SK-N-SH treated with all-trans-retinoic acid at 6 μM for 48 hours (cell line): ENCODE results near the gene MESD.

ENCODE experiments used
- ATAC-seq: fragments of 200-7000 bp; cut with Tn5 transposase; 3 replicates; pipeline ENCODE4 v1.9.1; 2020; ENCODE audit warnings: mild to moderate bottlenecking, moderate library complexity
- ARNTL ChIP-seq: fragments of 450-650 bp; formaldehyde crosslinking; IDR thresholded peaks from 2 replicates; pipeline ENCODE4 v1.5.0; 2020; ENCODE audit warnings: low read depth, mild to moderate bottlenecking, moderate library complexity, borderline replicate concordance
- BACH2 ChIP-seq: fragments of 250-450 bp; sonication (Bioruptor Pico); IDR thresholded peaks from 2 replicates; pipeline ENCODE4 v1.9.0; 2021; ENCODE audit warnings: mild to moderate bottlenecking, borderline replicate concordance
- CREB5 ChIP-seq: fragments of 250-450 bp; sonication (Bioruptor Pico); IDR thresholded peaks from 2 replicates; pipeline ENCODE4 v1.5.1; 2020; ENCODE audit warnings: low read depth, mild to moderate bottlenecking, moderate library complexity
- CSDC2 ChIP-seq: fragments of 250-450 bp; sonication (Bioruptor Pico); IDR thresholded peaks from 2 replicates; pipeline ENCODE4 v1.5.0; 2020; ENCODE audit warnings: mild to moderate bottlenecking, moderate library complexity
- CSRNP3 ChIP-seq: fragments of 250-450 bp; sonication (Bioruptor Pico); IDR thresholded peaks from 2 replicates; pipeline ENCODE4 v1.5.1; 2021; ENCODE audit warnings: mild to moderate bottlenecking, moderate library complexity
- ESRRG ChIP-seq: fragments of 250-450 bp; sonication (Bioruptor Pico); IDR thresholded peaks from 2 replicates; pipeline ENCODE4 v1.6.1; 2021; ENCODE audit warnings: mild to moderate bottlenecking
- GLIS3 ChIP-seq: fragments of 250-450 bp; sonication (Bioruptor Pico); IDR thresholded peaks from 2 replicates; pipeline ENCODE4 v1.5.0; 2020; ENCODE audit warnings: mild to moderate bottlenecking, moderate library complexity
- ISL1 ChIP-seq: fragments of 250-450 bp; sonication (Bioruptor Pico); IDR thresholded peaks from 2 replicates; pipeline ENCODE4 v2.1.2; 2022; ENCODE audit warnings: mild to moderate bottlenecking, moderate library complexity
- OSR1 ChIP-seq: fragments of 250-450 bp; sonication (Bioruptor Pico); IDR thresholded peaks from 2 replicates; pipeline ENCODE4 v1.8.0; 2022; ENCODE audit warnings: moderate library complexity, mild to moderate bottlenecking, inconsistent platforms
- POU6F1 ChIP-seq: fragments of 250-450 bp; sonication (Bioruptor Pico); IDR thresholded peaks from 2 replicates; pipeline ENCODE4 v1.8.0; 2021; ENCODE audit warnings: low read depth, mild to moderate bottlenecking, moderate library complexity, borderline replicate concordance
- PPARA ChIP-seq: fragments of 250-450 bp; sonication (Bioruptor Pico); IDR thresholded peaks from 2 replicates; pipeline ENCODE4 v1.5.0; 2020; ENCODE audit warnings: mild to moderate bottlenecking, borderline replicate concordance
- SNAI2 ChIP-seq: fragments of 250-450 bp; sonication (Bioruptor Pico); IDR thresholded peaks from 2 replicates; pipeline ENCODE4 v1.5.0; 2020; ENCODE audit warnings: mild to moderate bottlenecking, moderate library complexity
- TCF4 ChIP-seq: fragments of 250-450 bp; sonication (Bioruptor Pico); IDR thresholded peaks from 2 replicates; pipeline ENCODE4 v1.8.0; 2021; ENCODE audit warnings: mild to moderate bottlenecking, moderate library complexity, borderline replicate concordance
- TOX ChIP-seq: fragments of 250-450 bp; sonication (Bioruptor Pico); IDR thresholded peaks from 2 replicates; pipeline ENCODE4 v1.8.0; 2021; ENCODE audit warnings: mild to moderate bottlenecking, moderate library complexity, borderline replicate concordance
- TSHZ2 ChIP-seq: fragments of 250-450 bp; sonication (Bioruptor Pico); IDR thresholded peaks from 2 replicates; pipeline ENCODE4 v1.5.0; 2020; ENCODE audit warnings: mild to moderate bottlenecking, moderate library complexity
- ZC3H10 ChIP-seq: fragments of 250-450 bp; sonication (Bioruptor Pico); IDR thresholded peaks from 2 replicates; pipeline ENCODE4 v1.5.1; 2021; ENCODE audit warnings: mild to moderate bottlenecking, moderate library complexity
- ZFP3 ChIP-seq: fragments of 250-450 bp; sonication (Bioruptor Pico); IDR thresholded peaks from 2 replicates; pipeline ENCODE4 v1.5.0; 2020; ENCODE audit warnings: mild to moderate bottlenecking, moderate library complexity
- ZFP30 ChIP-seq: fragments of 450-650 bp; formaldehyde crosslinking; IDR thresholded peaks from 2 replicates; pipeline ENCODE4 v1.5.0; 2022; ENCODE audit warnings: mild to moderate bottlenecking, moderate library complexity
- ZNF565 ChIP-seq: fragments of 450-650 bp; formaldehyde crosslinking; conservative IDR thresholded peaks from 2 replicates; pipeline ENCODE4 v1.5.0; 2020; ENCODE audit warnings: low read depth, mild to moderate bottlenecking, moderate library complexity
- ZNF70 ChIP-seq: fragments of 450-650 bp; formaldehyde crosslinking; IDR thresholded peaks from 2 replicates; pipeline ENCODE4 v1.5.0; 2020; ENCODE audit warnings: mild to moderate bottlenecking, moderate library complexity
- ZNF8 ChIP-seq: fragments of 450-650 bp; formaldehyde crosslinking; IDR thresholded peaks from 2 replicates; pipeline ENCODE4 v1.5.0; 2020; ENCODE audit warnings: mild to moderate bottlenecking, moderate library complexity

The MESD gene

GRCh38 chr15:80902298-80902801 is 87.3 kb downstream of the MESD start:
- ATAC-seq = no peak
- TF ChIP-seq GLIS3 (CRISPR knock-in tag) = no peak
- no peak for TF ChIP-seq PPARA (CRISPR knock-in tag)
- TF ChIP-seq CREB5 (CRISPR knock-in tag) = no peak
- no peak for TF ChIP-seq ZFP30 (CRISPR knock-in tag)
- TF ChIP-seq ZNF565 (CRISPR knock-in tag) = no peak
- TF ChIP-seq TCF4 (CRISPR knock-in tag) = no peak
- TF ChIP-seq ZC3H10 = no peak
- no peak for TF ChIP-seq ISL1 (CRISPR knock-in tag)
- TF ChIP-seq ZNF70 (CRISPR knock-in tag) = no peak
- TF ChIP-seq ZFP3 (CRISPR knock-in tag) = no peak
- no peak for TF ChIP-seq TSHZ2 (CRISPR knock-in tag)
- no peak for TF ChIP-seq ESRRG (CRISPR knock-in tag)
- no peak for TF ChIP-seq OSR1 (CRISPR knock-in tag)
- TF ChIP-seq TOX (CRISPR knock-in tag) = no peak
- no peak for TF ChIP-seq POU6F1
- TF ChIP-seq CSRNP3 = no peak
- TF ChIP-seq CSDC2 = no peak
- no peak for TF ChIP-seq BACH2
- TF ChIP-seq ZNF8 (CRISPR knock-in tag) = no peak

- ATAC-seq = no peak
- TF ChIP-seq TOX (CRISPR knock-in tag) (no peak), ESRRG (CRISPR knock-in tag) (no peak), TSHZ2 (CRISPR knock-in tag) (no peak), SNAI2 (CRISPR knock-in tag) (no peak), OSR1 (CRISPR knock-in tag) (no peak), ZNF70 (CRISPR knock-in tag) (no peak), CSRNP3 (no peak), CSDC2 (no peak), ARNTL (no peak), POU6F1 (no peak), ZNF565 (CRISPR knock-in tag) (no peak), GLIS3 (CRISPR knock-in tag) (no peak)
These were observed 91.6 kb downstream of the MESD start for GRCh38 chr15:80898040-80898439.
